H9 (cell line): ENCODE results near the gene DOK5. TPM values are rescaled to one million over a fixed set of nuclear protein-coding genes. Genes with fewer than 3 reads are reported as not detected.

Experiments
- DNase-seq: peaks from one replicate; pipeline ENCODE4 v3.0.0-alpha.2; 2017
- H2AFZ ChIP-seq: one replicate; pipeline ENCODE4 v1.6.1; 2013; ENCODE audit warnings: mild to moderate bottlenecking, low read length, control low read depth, moderate library complexity
- H2AK5ac ChIP-seq: 2 replicates; pipeline ENCODE4 v1.6.1; 2013; ENCODE audit warnings: low read length, control low read depth, mixed read lengths; ENCODE audit not compliant: insufficient read length
- H2BK120ac ChIP-seq: one replicate; pipeline ENCODE4 v1.6.1; 2013; ENCODE audit warnings: low read depth, mild to moderate bottlenecking, low read length, control low read depth, inconsistent platforms; ENCODE audit not compliant: poor library complexity, severe bottlenecking
- H2BK12ac ChIP-seq: 2 replicates; pipeline ENCODE4 v1.6.1; 2013; ENCODE audit warnings: low read length, control low read depth, mixed read lengths, low read depth; ENCODE audit not compliant: insufficient read length
- H2BK15ac ChIP-seq: 2 replicates; pipeline ENCODE4 v1.6.1; 2013; ENCODE audit warnings: low read depth, low read length, control low read depth
- H2BK20ac ChIP-seq: one replicate; pipeline ENCODE4 v1.6.1; 2013; ENCODE audit warnings: low read depth, mild to moderate bottlenecking, low read length, control low read depth, inconsistent platforms; ENCODE audit not compliant: poor library complexity, severe bottlenecking
- H2BK5ac ChIP-seq: 2 replicates; pipeline ENCODE4 v1.6.1; 2013; ENCODE audit warnings: low read length, control low read depth, mixed read lengths; ENCODE audit not compliant: insufficient read length
- H3K14ac ChIP-seq: 2 replicates; pipeline ENCODE4 v1.6.1; 2013; ENCODE audit warnings: low read length, control low read depth; ENCODE audit not compliant: insufficient read depth
- H3K18ac ChIP-seq: 2 replicates; pipeline ENCODE4 v1.6.1; 2013; ENCODE audit warnings: low read depth, mild to moderate bottlenecking, mixed read lengths, low read length, control low read depth; ENCODE audit not compliant: insufficient read length
- H3K23ac ChIP-seq: 2 replicates; pipeline ENCODE4 v1.6.1; 2013; ENCODE audit warnings: low read length, control low read depth, mixed read lengths, low read depth; ENCODE audit not compliant: insufficient read length
- H3K23me2 ChIP-seq: 2 replicates; pipeline ENCODE4 v1.6.1; 2013; ENCODE audit warnings: low read depth, mild to moderate bottlenecking, mixed read lengths, low read length, control low read depth; ENCODE audit not compliant: insufficient read length, poor library complexity, severe bottlenecking
- H3K27ac ChIP-seq: 2 replicates; pipeline ENCODE4 v1.5.1; 2013; ENCODE audit warnings: low read length, control low read depth, mixed read lengths, low read depth; ENCODE audit not compliant: insufficient read length
- H3K27me3 ChIP-seq: 2 replicates; pipeline ENCODE4 v1.6.1; 2013; ENCODE audit warnings: low read length, control low read depth, inconsistent platforms; ENCODE audit not compliant: insufficient read depth
- H3K4ac ChIP-seq: 2 replicates; pipeline ENCODE4 v1.6.1; 2013; ENCODE audit warnings: low read depth, mild to moderate bottlenecking, control low read depth, inconsistent platforms, low read length, moderate library complexity
- H3K4me1 ChIP-seq: 2 replicates; pipeline ENCODE4 v1.6.1; 2013; ENCODE audit warnings: low read length, control low read depth, inconsistent platforms; ENCODE audit not compliant: insufficient read depth
- H3K4me2 ChIP-seq: 2 replicates; pipeline ENCODE4 v1.6.1; 2013; ENCODE audit warnings: low read length, control low read depth, mixed read lengths; ENCODE audit not compliant: insufficient read length, insufficient read depth
- H3K56ac ChIP-seq: 2 replicates; pipeline ENCODE4 v1.6.1; 2013; ENCODE audit warnings: low read depth, mild to moderate bottlenecking, mixed read lengths, low read length, control low read depth; ENCODE audit not compliant: insufficient read length
- H3K79me1 ChIP-seq: 2 replicates; pipeline ENCODE4 v1.6.1; 2013; ENCODE audit warnings: low read depth, mild to moderate bottlenecking, moderate library complexity, low read length, control low read depth, inconsistent platforms; ENCODE audit not compliant: insufficient read depth, poor library complexity, severe bottlenecking
- H3K79me2 ChIP-seq: 2 replicates; pipeline ENCODE4 v1.6.1; 2013; ENCODE audit warnings: low read length, control low read depth, inconsistent platforms; ENCODE audit not compliant: insufficient read depth
- H3K9ac ChIP-seq: 2 replicates; pipeline ENCODE4 v1.6.1; 2013; ENCODE audit warnings: low read length, control low read depth, mixed read lengths; ENCODE audit not compliant: insufficient read length; ENCODE audit errors: extremely low read depth
- H3K9me3 ChIP-seq: one replicate; pipeline ENCODE4 v1.6.1; 2013; ENCODE audit warnings: low read depth, low read length, inconsistent platforms; ENCODE audit not compliant: control insufficient read depth
- H3T11ph ChIP-seq: one replicate; pipeline ENCODE4 v1.6.1; 2013; ENCODE audit warnings: mild to moderate bottlenecking, low read length, control low read depth, inconsistent platforms
- H4K20me1 ChIP-seq: one replicate; pipeline ENCODE4 v1.6.1; 2013; ENCODE audit not compliant: control insufficient read depth, insufficient read length, insufficient read depth
- H4K5ac ChIP-seq: 2 replicates; pipeline ENCODE4 v1.6.1; 2013; ENCODE audit warnings: low read depth, mild to moderate bottlenecking, mixed read lengths, low read length, control low read depth; ENCODE audit not compliant: insufficient read length
- H4K8ac ChIP-seq: replicated peaks from 2 replicates; pipeline ENCODE4 v1.6.1; 2013; ENCODE audit warnings: low read length, control low read depth, mixed read lengths, low read depth; ENCODE audit not compliant: insufficient read length
- H4K91ac ChIP-seq: 2 replicates; pipeline ENCODE4 v1.6.1; 2013; ENCODE audit warnings: low read depth, mild to moderate bottlenecking, moderate library complexity, mixed read lengths, low read length, control low read depth; ENCODE audit not compliant: insufficient read length
- H3K27ac Mint-ChIP-seq, 3 experiments: 2 replicates in 2 of 3; 3 replicates in 1 of 3; pipeline ENCODE4 v1.8.0; 2020 to 2021; ENCODE audit warnings: mixed read lengths in 3 of 3, mild to moderate bottlenecking in 1 of 3, moderate library complexity in 1 of 3
- H3K27me3 Mint-ChIP-seq: 2 replicates; pipeline ENCODE4 v1.8.0; 2021; ENCODE audit warnings: low read depth, mild to moderate bottlenecking, moderate library complexity, mixed read lengths
- H3K36me3 Mint-ChIP-seq, 3 experiments: 2 replicates in 2 of 3; 3 replicates in 1 of 3; pipeline ENCODE4 v1.8.0; 2020 to 2021; ENCODE audit warnings: low read depth in 3 of 3, mixed read lengths in 3 of 3; ENCODE audit not compliant: insufficient read depth in 1 of 3
- H3K4me1 Mint-ChIP-seq, 2 experiments: 2 replicates each; pipeline ENCODE4 v1.8.0; 2020; ENCODE audit warnings: mixed read lengths in 2 of 2
- H3K4me3 Mint-ChIP-seq, 2 experiments: 2 replicates in 1 of 2; 3 replicates in 1 of 2; pipeline ENCODE4 v1.8.0; 2020 to 2021; ENCODE audit warnings: mild to moderate bottlenecking in 2 of 2, mixed read lengths in 2 of 2, moderate library complexity in 1 of 2
- H3K9me3 Mint-ChIP-seq, 2 experiments: 2 replicates in 1 of 2; 3 replicates in 1 of 2; pipeline ENCODE4 v1.8.0; 2020; ENCODE audit warnings: mild to moderate bottlenecking in 2 of 2, mixed read lengths in 2 of 2, moderate library complexity in 1 of 2
- CTCF ChIP-seq: fragments of 200-600 bp; sonication (generic); conservative IDR thresholded peaks from 3 replicates; pipeline ENCODE4 v1.8.0; 2021; ENCODE audit warnings: antibody characterized with exemption, mild to moderate bottlenecking
- WGBS: extraction: QIAGEN DNeasy Blood & Tissue Kit; methylation state at CpG from one replicate; pipeline ENCODE4 v1.1.7; 2013; ENCODE audit warnings: missing lambda C conversion rate, low lambda C conversion rate, mixed read lengths; ENCODE audit not compliant: insufficient read length; ENCODE audit errors: extremely low coverage; 5-methylcytosine and 5-hydroxymethylcytosine counted together
- total RNA-seq: library from RNA; stranded (reverse); gene quantifications from 2 replicates; pipeline ENCODE4 v1.2.1, GENCODE V29; 2021

DOK5 gene
- total RNA-seq, 1 experiment from 2014 or later, result 4.5 TPM

- no peaks in the 10 kb centered on the region; the same call in 1 of the 2 replicates for H3K27me3 Mint-ChIP-seq
- no peak for DNase-seq
- Histone ChIP-seq H3K4ac (no peak overlapping the region), H3K18ac (no peak overlapping the region), H2BK12ac (no peak overlapping the region), H3K56ac (no peak overlapping the region), H3T11ph (no peak overlapping the region), H4K91ac (no peak overlapping the region), H2BK15ac (no peak overlapping the region), H2BK20ac (no peak overlapping the region), H4K8ac (no peak overlapping the region), H3K79me1 (no peaks in the 10 kb centered on the region), H3K23me2 (no peaks in the 10 kb centered on the region), H2BK120ac (no peak overlapping the region), H2AFZ (no peak overlapping the region), H3K27me3 (no peaks in the 10 kb centered on the region), H3K9ac (no peak overlapping the region), H4K20me1 (no peaks in the 10 kb centered on the region), H3K4me2 (no peak overlapping the region), H3K4me1 (no peaks in the 10 kb centered on the region), H4K5ac (no peak overlapping the region), H2BK5ac (no peak overlapping the region), H3K27ac (no peak overlapping the region), H3K23ac (no peak overlapping the region), H3K79me2 (no peaks in the 10 kb centered on the region), H3K14ac (no peak overlapping the region), H3K9me3 (no peaks in the 10 kb centered on the region), H2AK5ac (no peak overlapping the region)
- WGBS, result no CpG with 5 or more reads among the region's 1 CpG
- H3K27ac Mint-ChIP-seq, result no peak overlapping the region
- peaks cover 4 to 8% of the 10 kb centered on the region in 2 experiments; a peak in 3 of 4 replicates for H3K4me1 Mint-ChIP-seq
- no peaks in the 10 kb centered on the region for H3K9me3 Mint-ChIP-seq
- no peaks in the 10 kb centered on the region for H3K36me3 Mint-ChIP-seq
- no peak for TF ChIP-seq CTCF
- H3K4me3 Mint-ChIP-seq, result no peak overlapping the region
Observed at GRCh38 chr20:54688476-54688875, 213.1 kb downstream of the DOK5 start.
